ENCODE measurements around the gene CA7.

DNA sequence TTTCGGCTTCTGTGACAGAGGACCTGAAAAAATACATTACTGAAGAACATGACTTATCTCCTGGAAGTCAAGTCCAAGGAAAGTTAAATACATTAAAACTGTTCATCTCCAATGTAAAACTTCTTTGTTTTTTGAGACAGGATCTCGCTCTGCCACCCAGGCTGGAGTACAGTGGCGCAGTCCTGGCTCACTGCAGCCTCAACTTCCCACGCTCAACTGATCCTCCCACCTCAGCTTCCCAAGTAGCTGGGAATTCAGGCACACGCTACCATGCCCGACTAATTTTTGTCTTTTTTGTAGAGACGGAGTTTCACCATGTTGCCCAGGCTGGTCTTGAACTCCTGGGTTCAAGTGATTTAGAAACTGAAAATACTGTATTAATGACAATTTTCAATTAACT is 33.2 kb upstream of the CA7 start:
- TF ChIP-seq, protein P1, sequence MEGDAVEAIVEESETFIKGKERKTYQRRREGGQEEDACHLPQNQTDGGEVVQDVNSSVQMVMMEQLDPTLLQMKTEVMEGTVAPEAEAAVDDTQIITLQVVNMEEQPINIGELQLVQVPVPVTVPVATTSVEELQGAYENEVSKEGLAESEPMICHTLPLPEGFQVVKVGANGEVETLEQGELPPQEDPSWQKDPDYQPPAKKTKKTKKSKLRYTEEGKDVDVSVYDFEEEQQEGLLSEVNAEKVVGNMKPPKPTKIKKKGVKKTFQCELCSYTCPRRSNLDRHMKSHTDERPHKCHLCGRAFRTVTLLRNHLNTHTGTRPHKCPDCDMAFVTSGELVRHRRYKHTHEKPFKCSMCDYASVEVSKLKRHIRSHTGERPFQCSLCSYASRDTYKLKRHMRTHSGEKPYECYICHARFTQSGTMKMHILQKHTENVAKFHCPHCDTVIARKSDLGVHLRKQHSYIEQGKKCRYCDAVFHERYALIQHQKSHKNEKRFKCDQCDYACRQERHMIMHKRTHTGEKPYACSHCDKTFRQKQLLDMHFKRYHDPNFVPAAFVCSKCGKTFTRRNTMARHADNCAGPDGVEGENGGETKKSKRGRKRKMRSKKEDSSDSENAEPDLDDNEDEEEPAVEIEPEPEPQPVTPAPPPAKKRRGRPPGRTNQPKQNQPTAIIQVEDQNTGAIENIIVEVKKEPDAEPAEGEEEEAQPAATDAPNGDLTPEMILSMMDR (IDR thresholded peaks at IDR 0.05; ENCODE audit: extremely low read depth in 1 of 2, insufficient read depth in 1 of 2, low read depth in 1 of 2, low read length in 2 of 2) = no peak
- TF ChIP-seq POLR2AphosphoS5 (IDR thresholded peaks at IDR 0.05; ENCODE audit: insufficient read depth, low read depth, low read length) (no peak), EZH2 (IDR thresholded peaks at IDR 0.05; ENCODE audit: borderline replicate concordance, low read depth, low read length, severe bottlenecking) (no peak), MYC (IDR thresholded peaks at IDR 0.05; ENCODE audit: low read depth, low read length) (no peak), POLR2A (IDR thresholded peaks at IDR 0.05; ENCODE audit: low read depth, low read length) (no peak), JUN (IDR thresholded peaks at IDR 0.05; ENCODE audit: borderline replicate concordance, insufficient read depth, insufficient read length, low read depth) (no peak), GATA2 (IDR thresholded peaks at IDR 0.05; ENCODE audit: insufficient read depth, insufficient read length, low read depth, low read length) (no peak), FOS (IDR thresholded peaks at IDR 0.05; ENCODE audit: borderline replicate concordance, insufficient read depth, low read length) (no peak)
- TF ChIP-seq, protein P2, sequence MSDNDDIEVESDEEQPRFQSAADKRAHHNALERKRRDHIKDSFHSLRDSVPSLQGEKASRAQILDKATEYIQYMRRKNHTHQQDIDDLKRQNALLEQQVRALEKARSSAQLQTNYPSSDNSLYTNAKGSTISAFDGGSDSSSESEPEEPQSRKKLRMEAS (IDR thresholded peaks at IDR 0.05; ENCODE audit: insufficient read depth, insufficient read length) = no peak
